GM12878 (cell line): ENCODE results near the gene SNX10. TPM values are rescaled to one million over a fixed set of nuclear protein-coding genes. Genes with fewer than 3 reads are reported as not detected.

Source experiments
- ATAC-seq: fragments of 200-7000 bp; cut with Tn5 transposase; 3 replicates; pipeline ENCODE4 v1.9.1; 2020; ENCODE audit warnings: mild to moderate bottlenecking, moderate library complexity
- BruUV-seq: library from RNA; stranded (reverse); fragments of 400-500 nt; replicated peaks from 2 replicates; lab custom pipeline; 2021; lab: Mats Ljungman, UMichigan
- CTCF ChIA-PET: fragments of 300-600 bp; sonication (Branson Sonifier 250); formaldehyde crosslinking; extraction: SDS; loops from one replicate; lab custom pipeline; 2021; ENCODE audit warnings: inconsistent platforms; lab: Yijun Ruan, JAX
- POLR2A ChIA-PET: fragments of 350-600 bp; formaldehyde crosslinking; extraction: SDS; loops from one replicate; lab custom pipeline; 2021; ENCODE audit warnings: inconsistent platforms; lab: Charles Lee
- RAD21 ChIA-PET: fragments of 300-600 bp; sonication (Branson Sonifier 250); formaldehyde crosslinking; loops from one replicate; lab custom pipeline; 2023; ENCODE audit warnings: antibody characterized with exemption; ENCODE audit not compliant: unreplicated experiment; lab: Charles Lee
- SMC1A ChIA-PET: fragments of 300-600 bp; sonication (Branson Sonifier 250); formaldehyde crosslinking; loops from one replicate; lab custom pipeline; 2023; ENCODE audit not compliant: unreplicated experiment, uncharacterized antibody; lab: Charles Lee
- DNase-seq: peaks from one replicate; pipeline ENCODE4 v3.0.0-alpha.2; 2011; ENCODE audit warnings: low read depth, low spot score
- FAIRE-seq: peaks from 3 replicates; lab custom pipeline; 2011; peaks lifted over from hg19 to GRCh38; lab: Jason Lieb, UNC
- H2AFZ ChIP-seq: 2 replicates; pipeline ENCODE4 v1.6.0; 2011; ENCODE audit warnings: low read depth, low read length, control low read depth; ENCODE audit not compliant: control insufficient read depth
- H3K27ac ChIP-seq: 2 replicates; pipeline ENCODE4 v1.5.1; 2011; ENCODE audit warnings: control low read depth; ENCODE audit not compliant: control insufficient read depth, insufficient read depth
- H3K27me3 ChIP-seq, 2 experiments: replicated peaks in 1 of 2; 2 replicates each; pipeline versions ENCODE4 v1.6.0 to v1.6.1; 2011; ENCODE audit warnings: low read length in 1 of 2; ENCODE audit not compliant: control insufficient read depth in 2 of 2, insufficient read depth in 2 of 2
- H3K36me3 ChIP-seq, 2 experiments: 2 replicates each; pipeline ENCODE4 v1.5.1; 2011; ENCODE audit warnings: low read length in 1 of 2; ENCODE audit not compliant: control insufficient read depth in 2 of 2, insufficient read depth in 2 of 2
- H3K4me1 ChIP-seq: 2 replicates; pipeline ENCODE4 v1.6.1; 2011; ENCODE audit warnings: mild to moderate bottlenecking, low read length, moderate library complexity, mixed read lengths; ENCODE audit not compliant: control insufficient read depth, insufficient read depth
- H3K4me2 ChIP-seq: 2 replicates; pipeline ENCODE4 v1.6.0; 2011; ENCODE audit warnings: control low read depth; ENCODE audit not compliant: control insufficient read depth, insufficient read depth
- H3K4me3 ChIP-seq: fragments of 200-600 bp; sonication (generic); 2 replicates; pipeline ENCODE4 v1.5.1; 2016
- H3K79me2 ChIP-seq: 2 replicates; pipeline ENCODE4 v1.6.0; 2011; ENCODE audit warnings: low read length; ENCODE audit not compliant: control insufficient read depth, insufficient read depth
- H3K9ac ChIP-seq: 2 replicates; pipeline ENCODE4 v1.8.0; 2011; ENCODE audit warnings: low read length, control low read depth, mixed read lengths; ENCODE audit not compliant: control insufficient read depth, insufficient read depth
- H3K9me3 ChIP-seq: replicated peaks from 3 replicates; pipeline ENCODE4 v1.5.1; 2011; ENCODE audit warnings: mild to moderate bottlenecking, low read length; ENCODE audit not compliant: control insufficient read depth, insufficient read depth
- H4K20me1 ChIP-seq: 2 replicates; pipeline ENCODE4 v1.6.0; 2011; ENCODE audit not compliant: control insufficient read depth, insufficient read depth
- BCL11A ChIP-seq: IDR thresholded peaks from 2 replicates; pipeline ENCODE4 v1.6.1; 2011; ENCODE audit warnings: low read depth, low read length
- HCFC1 ChIP-seq: fragments of 150-350 bp; IDR thresholded peaks from 2 replicates; pipeline ENCODE4 v1.6.1; 2014; ENCODE audit warnings: low read length
- WGBS: methylation state at CpG from one replicate; pipeline ENCODE4 v1.1.6; 2016; ENCODE audit warnings: low lambda C conversion rate; ENCODE audit not compliant: insufficient replicate concordance, insufficient coverage; ENCODE audit errors: missing lambda C conversion rate; 5-methylcytosine and 5-hydroxymethylcytosine counted together
- in situ Hi-C: fragments of 300-500 bp; cut with MboI; formaldehyde crosslinking; loops from 9 replicates; pipeline ENCODE4 v1.14.3; 2018; ENCODE audit warnings: mixed read lengths
- intact Hi-C: fragments of 100-400 bp; cut with micrococcal nuclease; formaldehyde crosslinking; loops from one replicate; pipeline ENCODE4 v1.14.2; 2022; ENCODE audit not compliant: unreplicated experiment
- polyA plus RNA-seq, 11 experiments: library from polyadenylated mRNA; depleted of rRNA in 4 of 11; unstranded in 6 of 11; stranded (reverse) in 5 of 11; fragments of >200 nt; fragmentation: Nextera tagmentation in 4 of 11; fragmentation: Illumina TruSeq in 1 of 11; extraction: Ambion mirVana in 4 of 11; extraction: Trizol in 1 of 11; gene quantifications; 1 replicate in 1 of 11; 2 replicates in 10 of 11; pipeline versions ENCODE4 v1.2.1 to v1.2.3, GENCODE V29; 2011 to 2016; ENCODE audit warnings: inconsistent platforms in 2 of 11, missing spikeins in 2 of 11, low read depth in 1 of 11
- total RNA-seq, 4 experiments: library from RNA; depleted of rRNA in 3 of 4; stranded (reverse); fragments of >200 nt in 3 of 4; fragmentation: Illumina TruSeq in 1 of 4; extraction: Trizol in 1 of 4; gene quantifications; 2 replicates each; pipeline versions ENCODE4 v1.2.1 to v1.2.3, GENCODE V29; 2013 to 2021
- TF ChIP-seq, protein P1 (sequence below), 3 experiments: IDR thresholded peaks in 2 of 3; conservative IDR thresholded peaks in 1 of 3; 2 replicates each; pipeline ENCODE4 v1.5.1; 2011; ENCODE audit warnings: low read depth in 3 of 3, low read length in 3 of 3, mild to moderate bottlenecking in 3 of 3, control low read depth in 2 of 3, moderate library complexity in 2 of 3, inconsistent platforms in 1 of 3, mixed read lengths in 1 of 3; ENCODE audit not compliant: control insufficient read depth in 2 of 3, insufficient read depth in 1 of 3; ENCODE audit errors: extremely low read depth in 1 of 3
- TF ChIP-seq, protein P2 (sequence below): fragments of 450-650 bp; IDR thresholded peaks from 2 replicates; pipeline ENCODE4 v1.6.1; 2014; ENCODE audit warnings: mild to moderate bottlenecking

The SNX10 gene
- total and polyA plus RNA-seq, 10 of the 15 experiments (the other 5 are each of a cell fraction or from before 2014, with no cell fraction given): 22.0 to 56.2 (median 30.1) TPM

DNA sequence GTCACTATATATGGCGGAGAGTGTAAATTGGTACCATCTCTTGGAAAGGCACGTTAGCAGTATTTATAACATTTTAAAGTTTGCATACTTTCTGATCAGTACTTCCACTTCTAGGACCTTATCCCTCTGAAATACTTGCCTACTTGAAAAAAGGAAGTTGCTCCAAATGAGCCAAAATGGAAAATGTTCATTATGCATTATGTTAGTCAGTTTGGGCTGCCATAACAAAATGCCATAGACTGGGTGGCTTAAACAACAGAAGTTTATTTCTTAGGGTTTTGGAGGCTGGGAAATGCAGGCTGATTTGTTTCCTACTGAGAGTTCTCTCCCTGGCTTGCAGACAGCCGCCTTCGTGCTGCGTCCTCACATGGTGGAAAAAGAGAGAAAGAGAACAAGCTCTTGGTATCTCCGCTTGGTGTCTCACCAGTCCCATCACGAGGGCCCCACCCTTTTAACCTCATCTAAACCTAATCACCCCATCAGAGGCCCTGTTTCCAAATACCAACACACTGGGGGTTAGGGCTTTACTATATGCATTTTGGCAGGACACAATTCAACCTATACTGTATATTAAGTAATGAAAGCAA, 6.9 kb downstream of the SNX10 start:
- ChIA-PET POLR2A (interaction anchor here (0.6 kb wide), 1 partner anchor 37 kb away, joined by 4 read pairs; no protein-coding TSS in a partner anchor), RAD21 (no interaction called here)
- H3K9me3 ChIP-seq: no peaks in the 10 kb centered on the region
- TF ChIP-seq, protein P1, sequence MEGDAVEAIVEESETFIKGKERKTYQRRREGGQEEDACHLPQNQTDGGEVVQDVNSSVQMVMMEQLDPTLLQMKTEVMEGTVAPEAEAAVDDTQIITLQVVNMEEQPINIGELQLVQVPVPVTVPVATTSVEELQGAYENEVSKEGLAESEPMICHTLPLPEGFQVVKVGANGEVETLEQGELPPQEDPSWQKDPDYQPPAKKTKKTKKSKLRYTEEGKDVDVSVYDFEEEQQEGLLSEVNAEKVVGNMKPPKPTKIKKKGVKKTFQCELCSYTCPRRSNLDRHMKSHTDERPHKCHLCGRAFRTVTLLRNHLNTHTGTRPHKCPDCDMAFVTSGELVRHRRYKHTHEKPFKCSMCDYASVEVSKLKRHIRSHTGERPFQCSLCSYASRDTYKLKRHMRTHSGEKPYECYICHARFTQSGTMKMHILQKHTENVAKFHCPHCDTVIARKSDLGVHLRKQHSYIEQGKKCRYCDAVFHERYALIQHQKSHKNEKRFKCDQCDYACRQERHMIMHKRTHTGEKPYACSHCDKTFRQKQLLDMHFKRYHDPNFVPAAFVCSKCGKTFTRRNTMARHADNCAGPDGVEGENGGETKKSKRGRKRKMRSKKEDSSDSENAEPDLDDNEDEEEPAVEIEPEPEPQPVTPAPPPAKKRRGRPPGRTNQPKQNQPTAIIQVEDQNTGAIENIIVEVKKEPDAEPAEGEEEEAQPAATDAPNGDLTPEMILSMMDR (IDR thresholded peaks at IDR 0.05 in 2 of 3, conservative IDR thresholded peaks at IDR 0.05 in 1 of 3; ENCODE audit: control insufficient read depth in 2 of 3, extremely low read depth in 1 of 3, insufficient read depth in 1 of 3, low read depth in 3 of 3, low read length in 3 of 3): no peak
- no peak for TF ChIP-seq BCL11A
- no peak for TF ChIP-seq HCFC1
- TF ChIP-seq, protein P2, sequence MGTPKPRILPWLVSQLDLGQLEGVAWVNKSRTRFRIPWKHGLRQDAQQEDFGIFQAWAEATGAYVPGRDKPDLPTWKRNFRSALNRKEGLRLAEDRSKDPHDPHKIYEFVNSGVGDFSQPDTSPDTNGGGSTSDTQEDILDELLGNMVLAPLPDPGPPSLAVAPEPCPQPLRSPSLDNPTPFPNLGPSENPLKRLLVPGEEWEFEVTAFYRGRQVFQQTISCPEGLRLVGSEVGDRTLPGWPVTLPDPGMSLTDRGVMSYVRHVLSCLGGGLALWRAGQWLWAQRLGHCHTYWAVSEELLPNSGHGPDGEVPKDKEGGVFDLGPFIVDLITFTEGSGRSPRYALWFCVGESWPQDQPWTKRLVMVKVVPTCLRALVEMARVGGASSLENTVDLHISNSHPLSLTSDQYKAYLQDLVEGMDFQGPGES: no peak
- TF ChIP-seq, all 136 proteins: peak for 0
- ChIA-PET CTCF (interaction anchor here (1.5 kb wide), 1 partner anchor 67 kb away, joined by 4 read pairs; no protein-coding TSS in a partner anchor), SMC1A (interaction anchor here (1.4 kb wide), 1 partner anchor 60 kb away, joined by 3 read pairs; no protein-coding TSS in a partner anchor)
- H3K9ac ChIP-seq: no peak overlapping the region
- no peaks in the 10 kb centered on the region for H3K27me3 ChIP-seq
- peaks cover 0 to 6% of the 10 kb centered on the region in 2 experiments; a peak in 1 of 4 replicates for H3K36me3 ChIP-seq
- in situ Hi-C loops: no loop called here
- no peaks in the 10 kb centered on the region for H4K20me1 ChIP-seq
- ATAC-seq: no peak
- H3K79me2 ChIP-seq: peaks cover 26% of the 10 kb centered on the region
- no peak overlapping the region for H2AFZ ChIP-seq
- peaks cover 8% of the 10 kb centered on the region for H3K4me1 ChIP-seq
- FAIRE-seq: no peak
- DNase-seq: no peak
- H3K27ac ChIP-seq: no peak overlapping the region
- H3K4me2 ChIP-seq: no peak overlapping the region
- WGBS: 92% methylated on average over 7 of the region's 7 CpGs
- BruUV-seq: TSS peak; percentile 18
- intact Hi-C loops: no loop called here
- no peak overlapping the region for H3K4me3 ChIP-seq
